ENCODE data around the gene UNC80. TPM values are rescaled to one million over a fixed set of nuclear protein-coding genes. Genes with fewer than 3 reads are reported as not detected.

UNC80 gene
- total RNA-seq, 1 experiment from 2014 or later = not detected

- H3K9me2 ChIP-seq (replicated peaks; ENCODE audit: low read length) = no peaks in the 10 kb centered on the region
- H3K4me1 ChIP-seq (ENCODE audit: insufficient read depth, low read length) = no peaks in the 10 kb centered on the region
- no peak overlapping the region for H3K4me2 ChIP-seq (ENCODE audit: low read length)
- BruUV-seq (replicated peaks) = no TSS peak
- H3K36me3 ChIP-seq (ENCODE audit: low read depth, low read length) = no peaks in the 10 kb centered on the region
- no peak overlapping the region for H3K9ac ChIP-seq (ENCODE audit: low read length)
- POLR2A ChIA-PET (ENCODE audit: unreplicated experiment) = no interaction called here
- H3K79me2 ChIP-seq (ENCODE audit: low read length) = no peaks in the 10 kb centered on the region
- intact Hi-C loops (cut with micrococcal nuclease) = no loop called here
- peaks cover 31% of the 10 kb centered on the region for H3K27me3 ChIP-seq (ENCODE audit: low read length)
- no peaks in the 10 kb centered on the region for H3K9me3 ChIP-seq (ENCODE audit: low read length)
- CTCF ChIA-PET = no interaction called here
- ATAC-seq (no peak), DNase-seq (no peak)
- TF ChIP-seq CTCF (conservative IDR thresholded peaks at IDR 0.05; ENCODE audit: low read depth, low read length) (no peak), EZH2phosphoT487 (IDR thresholded peaks at IDR 0.05; ENCODE audit: borderline replicate concordance, low read length) (no peak), EZH2 (IDR thresholded peaks at IDR 0.05; ENCODE audit: low read length, unreplicated experiment) (no peak)
- H4K20me1 ChIP-seq (ENCODE audit: low read length) = no peaks in the 10 kb centered on the region
- H3F3A ChIP-seq (ENCODE audit: low read length, unreplicated experiment) = no peaks in the 10 kb centered on the region
- H2AFZ ChIP-seq (ENCODE audit: low read length) = no peak overlapping the region
- no peak overlapping the region for H3K4me3 ChIP-seq (ENCODE audit: low read length)
- H3K27ac ChIP-seq (ENCODE audit: low read length) = no peak overlapping the region
Measured at GRCh38 chr2:209821806-209822205, 50.2 kb downstream of the UNC80 start.

GRCh38 chr2:209823484-209823883 lies 51.9 kb downstream of the UNC80 start:
- Histone ChIP-seq H3K27ac (ENCODE audit: low read length) (no peak overlapping the region), H4K20me1 (ENCODE audit: low read length) (no peaks in the 10 kb centered on the region), H2AFZ (ENCODE audit: low read length) (no peak overlapping the region), H3F3A (ENCODE audit: low read length, unreplicated experiment) (no peaks in the 10 kb centered on the region), H3K4me3 (ENCODE audit: low read length) (no peak overlapping the region), H3K9me3 (ENCODE audit: low read length) (no peaks in the 10 kb centered on the region), H3K79me2 (ENCODE audit: low read length) (no peaks in the 10 kb centered on the region), H3K4me1 (ENCODE audit: insufficient read depth, low read length) (no peaks in the 10 kb centered on the region), H3K36me3 (ENCODE audit: low read depth, low read length) (no peaks in the 10 kb centered on the region), H3K27me3 (ENCODE audit: low read length) (peaks cover 34% of the 10 kb centered on the region), H3K9me2 (replicated peaks; ENCODE audit: low read length) (no peaks in the 10 kb centered on the region), H3K9ac (ENCODE audit: low read length) (no peak overlapping the region), H3K4me2 (ENCODE audit: low read length) (no peak overlapping the region)
- intact Hi-C loops (cut with micrococcal nuclease) = no loop called here
- BruUV-seq (replicated peaks) = no TSS peak
- DNase-seq = no peak
- ATAC-seq = no peak
- no peak for TF ChIP-seq EZH2 (IDR thresholded peaks at IDR 0.05; ENCODE audit: low read length, unreplicated experiment)
- TF ChIP-seq CTCF (conservative IDR thresholded peaks at IDR 0.05; ENCODE audit: low read depth, low read length) = no peak
- TF ChIP-seq EZH2phosphoT487 (IDR thresholded peaks at IDR 0.05; ENCODE audit: borderline replicate concordance, low read length) = no peak
- ChIA-PET POLR2A (ENCODE audit: unreplicated experiment) (no interaction called here), CTCF (no interaction called here)

GRCh38 chr2:209824391-209824790 lies 52.8 kb downstream of the UNC80 start:
- CTCF ChIA-PET = no interaction called here
- no peaks in the 10 kb centered on the region for H3K79me2 ChIP-seq (ENCODE audit: low read length)
- H3K4me2 ChIP-seq (ENCODE audit: low read length) = no peak overlapping the region
- H3K27me3 ChIP-seq (ENCODE audit: low read length) = peaks cover 34% of the 10 kb centered on the region; the same call in 1 of the 2 replicates
- DNase-seq = no peak
- no peaks in the 10 kb centered on the region for H4K20me1 ChIP-seq (ENCODE audit: low read length)
- no peaks in the 10 kb centered on the region for H3F3A ChIP-seq (ENCODE audit: low read length, unreplicated experiment)
- H3K27ac ChIP-seq (ENCODE audit: low read length) = no peak overlapping the region
- no peak overlapping the region for H2AFZ ChIP-seq (ENCODE audit: low read length)
- H3K36me3 ChIP-seq (ENCODE audit: low read depth, low read length) = no peaks in the 10 kb centered on the region
- no peaks in the 10 kb centered on the region for H3K4me1 ChIP-seq (ENCODE audit: insufficient read depth, low read length)
- H3K9me2 ChIP-seq (replicated peaks; ENCODE audit: low read length) = no peaks in the 10 kb centered on the region
- POLR2A ChIA-PET (ENCODE audit: unreplicated experiment) = no interaction called here
- H3K9ac ChIP-seq (ENCODE audit: low read length) = no peak overlapping the region
- no TSS peak for BruUV-seq (replicated peaks)
- TF ChIP-seq CTCF (conservative IDR thresholded peaks at IDR 0.05; ENCODE audit: low read depth, low read length) (no peak), EZH2 (IDR thresholded peaks at IDR 0.05; ENCODE audit: low read length, unreplicated experiment) (no peak), EZH2phosphoT487 (IDR thresholded peaks at IDR 0.05; ENCODE audit: borderline replicate concordance, low read length) (no peak)
- intact Hi-C loops (cut with micrococcal nuclease) = no loop called here
- H3K9me3 ChIP-seq (ENCODE audit: low read length) = no peaks in the 10 kb centered on the region
- no peak for ATAC-seq
- no peak overlapping the region for H3K4me3 ChIP-seq (ENCODE audit: low read length)
